ENCODE measurements around the gene NEDD4L. TPM values are rescaled to one million over a fixed set of nuclear protein-coding genes. Genes with fewer than 3 reads are reported as not detected.
A peak's percentile ranks its signal among the peaks of the same experiment; 100 is the strongest.

NEDD4L gene
- total and polyA plus RNA-seq, 12 donors = 17.8 to 110 (median 37.6) TPM

DNA sequence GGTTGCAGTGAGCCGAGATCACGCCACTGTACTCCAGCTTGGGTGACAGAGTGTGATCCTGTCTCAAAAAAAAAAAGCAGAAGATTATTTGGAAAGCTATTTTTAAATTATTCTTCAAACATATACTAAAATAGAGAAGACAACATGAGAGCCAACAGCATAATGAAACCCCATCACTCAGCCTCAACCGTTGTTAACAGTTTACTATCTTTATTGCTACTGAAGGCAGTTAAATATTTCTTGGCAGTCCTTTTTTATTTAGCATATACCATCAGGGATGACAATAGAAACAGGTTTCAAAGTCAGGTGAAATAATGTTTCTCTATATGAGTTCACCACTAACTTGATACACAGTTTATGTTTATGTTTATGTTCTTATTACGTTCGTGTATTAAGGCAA lies 157.2 kb downstream of the NEDD4L start:
- 88 to 94% (median 91%) methylated on average over 5 of the region's 5 CpGs for WGBS, 4 donors
- Histone ChIP-seq H3K27me3 (no peaks in the 10 kb centered on the region), H3K36me3 (replicated peaks in 1 of 2) (no peaks in the 10 kb centered on the region), H3K4me3 (no peak overlapping the region), H3K27ac (no peak overlapping the region), H3K4me1 (replicated peaks in 1 of 2) (no peaks in the 10 kb centered on the region), H3K9me3 (replicated peaks in 1 of 3) (no peaks in the 10 kb centered on the region)
- TF ChIP-seq POLR2A (IDR thresholded peaks at IDR 0.05) = no peak
- TF ChIP-seq, protein P1, sequence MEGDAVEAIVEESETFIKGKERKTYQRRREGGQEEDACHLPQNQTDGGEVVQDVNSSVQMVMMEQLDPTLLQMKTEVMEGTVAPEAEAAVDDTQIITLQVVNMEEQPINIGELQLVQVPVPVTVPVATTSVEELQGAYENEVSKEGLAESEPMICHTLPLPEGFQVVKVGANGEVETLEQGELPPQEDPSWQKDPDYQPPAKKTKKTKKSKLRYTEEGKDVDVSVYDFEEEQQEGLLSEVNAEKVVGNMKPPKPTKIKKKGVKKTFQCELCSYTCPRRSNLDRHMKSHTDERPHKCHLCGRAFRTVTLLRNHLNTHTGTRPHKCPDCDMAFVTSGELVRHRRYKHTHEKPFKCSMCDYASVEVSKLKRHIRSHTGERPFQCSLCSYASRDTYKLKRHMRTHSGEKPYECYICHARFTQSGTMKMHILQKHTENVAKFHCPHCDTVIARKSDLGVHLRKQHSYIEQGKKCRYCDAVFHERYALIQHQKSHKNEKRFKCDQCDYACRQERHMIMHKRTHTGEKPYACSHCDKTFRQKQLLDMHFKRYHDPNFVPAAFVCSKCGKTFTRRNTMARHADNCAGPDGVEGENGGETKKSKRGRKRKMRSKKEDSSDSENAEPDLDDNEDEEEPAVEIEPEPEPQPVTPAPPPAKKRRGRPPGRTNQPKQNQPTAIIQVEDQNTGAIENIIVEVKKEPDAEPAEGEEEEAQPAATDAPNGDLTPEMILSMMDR (IDR thresholded peaks at IDR 0.05) = no peak
- intact Hi-C loops (cut with DNase I) = no loop called here
- DNase-seq = no peak

DNA sequence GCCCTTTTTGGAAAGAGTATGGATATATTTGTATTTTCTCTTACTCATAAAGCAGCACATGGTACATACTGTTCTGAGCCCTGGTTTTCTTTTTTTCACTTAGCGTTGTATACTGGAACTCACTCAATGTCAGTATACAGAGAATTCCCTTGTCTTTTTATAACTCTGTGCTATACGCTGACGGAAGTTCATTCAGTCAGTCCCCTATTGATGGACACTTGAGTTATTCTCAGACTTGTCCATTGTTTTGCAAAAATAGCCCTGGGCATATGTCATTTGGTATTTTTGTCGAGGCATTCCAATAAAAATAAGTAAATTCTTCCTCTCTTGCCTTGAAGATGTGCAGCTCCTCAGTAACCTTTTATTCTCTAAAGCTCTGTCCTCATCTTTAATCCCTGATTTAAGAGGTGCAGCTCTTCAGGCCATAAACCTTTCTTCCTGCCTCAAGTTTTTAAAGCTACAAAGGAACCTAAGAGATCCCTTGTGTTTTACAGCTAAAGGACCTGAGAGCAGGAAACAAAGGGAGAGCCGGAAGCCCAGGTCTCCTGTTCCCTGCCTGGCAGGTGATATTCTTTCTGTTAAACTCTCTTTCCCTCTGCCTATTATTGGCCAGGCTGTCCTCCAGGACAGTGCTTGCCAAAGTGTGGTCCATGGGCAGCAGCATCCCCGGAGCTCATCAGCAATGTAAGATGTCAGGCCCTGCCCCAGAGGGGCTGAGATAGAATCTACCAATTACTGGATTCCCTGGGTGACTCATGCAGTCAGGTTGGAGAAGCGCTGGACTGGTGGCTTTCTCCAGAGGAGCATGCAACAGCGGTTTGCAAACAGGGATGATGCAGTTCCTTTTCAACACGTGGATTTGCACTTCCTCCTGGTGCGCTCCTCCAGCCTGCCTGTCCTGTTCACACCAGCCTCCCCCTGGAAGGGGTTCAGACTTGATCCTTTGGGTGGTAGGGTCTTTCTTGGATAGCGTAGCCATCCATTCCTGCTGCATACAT lies 158.0 kb downstream of the NEDD4L start:
- no peak for TF ChIP-seq POLR2A (IDR thresholded peaks at IDR 0.05)
- TF ChIP-seq, protein P1 (IDR thresholded peaks at IDR 0.05) = no peak
- no peaks in the 10 kb centered on the region for H3K27me3 ChIP-seq
- H3K4me3 ChIP-seq = no peak overlapping the region
- H3K4me1 ChIP-seq (replicated peaks in 1 of 2) = no peaks in the 10 kb centered on the region
- H3K27ac ChIP-seq = no peak overlapping the region
- H3K36me3 ChIP-seq (replicated peaks in 1 of 2) = no peaks in the 10 kb centered on the region
- peak in 2 of 7 donors; percentile 24 to 76 for DNase-seq
- WGBS, 4 donors = 79 to 82% (median 80%) methylated on average over 11 of the region's 11 CpGs
- no peaks in the 10 kb centered on the region for H3K9me3 ChIP-seq (replicated peaks in 1 of 3)
- intact Hi-C loops (cut with DNase I) = no loop called here

DNA sequence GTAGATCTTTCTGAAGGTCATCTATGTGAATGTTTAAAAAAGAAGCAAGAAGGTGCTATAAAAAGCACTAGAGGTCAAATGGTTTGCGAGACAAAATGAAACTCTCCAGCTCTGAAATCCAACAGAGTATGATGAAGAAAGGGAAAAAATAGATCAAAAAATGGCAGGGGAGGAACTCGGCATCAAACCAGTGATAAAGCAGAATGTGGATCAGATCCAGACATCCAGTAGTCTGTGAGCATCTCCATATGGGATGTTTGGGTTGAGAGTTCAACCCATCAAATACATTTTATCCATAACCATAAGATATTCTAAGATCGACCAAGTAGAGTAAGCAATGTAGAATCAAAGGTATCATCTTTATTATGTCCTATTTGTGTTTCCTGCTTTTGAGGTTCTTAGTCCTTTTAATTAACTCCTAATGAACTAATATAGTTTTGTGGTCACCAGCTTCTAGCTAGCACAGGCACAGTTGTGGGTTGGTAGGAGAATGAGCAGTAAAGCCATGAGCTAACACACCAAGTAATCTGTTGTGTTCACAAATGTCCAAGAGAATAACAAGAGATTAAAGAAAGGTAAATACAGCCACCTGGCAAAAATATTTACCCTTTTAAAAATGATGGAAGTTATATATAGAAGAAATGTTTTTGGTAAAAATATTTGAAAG lies 160.9 kb downstream of the NEDD4L start:
- peaks cover 12 to 14% of the 10 kb centered on the region in 2 donors for H3K4me1 ChIP-seq (replicated peaks in 1 of 2)
- intact Hi-C loops (cut with DNase I) = no loop called here

More for the DNA sequence above, 160.9 kb downstream of the NEDD4L start:
- peak in 1 of 7 donors; percentile 0 for DNase-seq
- TF ChIP-seq, protein P1 (IDR thresholded peaks at IDR 0.05) = no peak
- TF ChIP-seq POLR2A (IDR thresholded peaks at IDR 0.05) = no peak
- H3K9me3 ChIP-seq (replicated peaks in 1 of 3) = no peaks in the 10 kb centered on the region
- WGBS, 4 donors = 48 to 56% (median 52%) methylated on average over 3 of the region's 3 CpGs
- H3K36me3 ChIP-seq (replicated peaks in 1 of 2) = no peaks in the 10 kb centered on the region
- peak overlapping the region in 1 of 5 donors; percentile 37 for H3K27ac ChIP-seq
- H3K27me3 ChIP-seq = no peaks in the 10 kb centered on the region
- no peak overlapping the region for H3K4me3 ChIP-seq

Measured in adrenal gland (tissue), 12 donors.